ENCODE data around the gene CLIP1. TPM values are rescaled to one million over a fixed set of nuclear protein-coding genes. Genes with fewer than 3 reads are reported as not detected.

CLIP1 gene
- polyA plus RNA-seq, 1 of the 3 experiments (the other 2 are of a cell fraction) = 33.9 TPM

DNA sequence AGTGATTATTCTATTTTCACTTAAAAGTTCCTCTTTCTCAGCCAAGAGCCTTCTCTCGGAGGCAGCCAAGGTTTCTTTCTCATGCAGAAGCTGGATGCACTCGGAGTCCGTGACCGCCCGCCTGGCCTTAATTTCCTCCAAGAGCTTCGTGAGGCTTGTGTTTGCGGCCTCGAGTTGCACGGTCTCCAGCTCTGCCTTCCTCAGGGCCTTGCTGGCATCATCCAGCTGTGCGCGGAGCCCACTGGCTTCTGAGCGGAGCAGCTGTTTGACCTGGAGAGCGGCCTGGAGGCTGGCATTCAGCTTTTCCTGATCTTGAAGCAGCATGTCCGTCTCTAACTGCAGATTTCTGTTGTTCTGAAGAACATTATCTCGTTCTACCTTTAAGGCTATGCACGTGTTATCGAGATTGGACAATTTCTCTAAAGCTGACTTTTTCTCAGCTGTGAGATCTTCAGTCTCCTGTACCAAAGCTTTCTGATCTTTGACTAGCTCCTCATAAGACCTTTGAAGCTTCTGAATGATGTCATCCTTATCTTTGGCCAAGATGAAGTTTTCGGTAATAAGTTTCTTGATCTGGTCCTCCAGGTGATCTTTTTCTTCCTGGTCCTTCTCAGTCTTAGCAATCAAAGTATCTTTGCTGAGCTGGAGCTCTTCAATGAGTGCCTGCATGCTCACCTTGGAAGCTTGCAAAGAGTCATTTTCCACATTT lies 99.0 kb downstream of the CLIP1 start (continued):
- TF ChIP-seq, protein P1, sequence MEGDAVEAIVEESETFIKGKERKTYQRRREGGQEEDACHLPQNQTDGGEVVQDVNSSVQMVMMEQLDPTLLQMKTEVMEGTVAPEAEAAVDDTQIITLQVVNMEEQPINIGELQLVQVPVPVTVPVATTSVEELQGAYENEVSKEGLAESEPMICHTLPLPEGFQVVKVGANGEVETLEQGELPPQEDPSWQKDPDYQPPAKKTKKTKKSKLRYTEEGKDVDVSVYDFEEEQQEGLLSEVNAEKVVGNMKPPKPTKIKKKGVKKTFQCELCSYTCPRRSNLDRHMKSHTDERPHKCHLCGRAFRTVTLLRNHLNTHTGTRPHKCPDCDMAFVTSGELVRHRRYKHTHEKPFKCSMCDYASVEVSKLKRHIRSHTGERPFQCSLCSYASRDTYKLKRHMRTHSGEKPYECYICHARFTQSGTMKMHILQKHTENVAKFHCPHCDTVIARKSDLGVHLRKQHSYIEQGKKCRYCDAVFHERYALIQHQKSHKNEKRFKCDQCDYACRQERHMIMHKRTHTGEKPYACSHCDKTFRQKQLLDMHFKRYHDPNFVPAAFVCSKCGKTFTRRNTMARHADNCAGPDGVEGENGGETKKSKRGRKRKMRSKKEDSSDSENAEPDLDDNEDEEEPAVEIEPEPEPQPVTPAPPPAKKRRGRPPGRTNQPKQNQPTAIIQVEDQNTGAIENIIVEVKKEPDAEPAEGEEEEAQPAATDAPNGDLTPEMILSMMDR (IDR thresholded peaks at IDR 0.05) = no peak
- TF ChIP-seq TAF1 (IDR thresholded peaks at IDR 0.05; ENCODE audit: borderline replicate concordance, low read depth, low read length) (no peak), FOSL2 (IDR thresholded peaks at IDR 0.05; ENCODE audit: borderline replicate concordance, low read depth) (no peak), TEAD4 (IDR thresholded peaks at IDR 0.05; ENCODE audit: borderline replicate concordance, insufficient read depth) (no peak), REST (IDR thresholded peaks at IDR 0.05; ENCODE audit: low read depth, low read length) (no peak), RFX5 (IDR thresholded peaks at IDR 0.05; ENCODE audit: low read length) (no peak)
- TF ChIP-seq, protein P2, sequence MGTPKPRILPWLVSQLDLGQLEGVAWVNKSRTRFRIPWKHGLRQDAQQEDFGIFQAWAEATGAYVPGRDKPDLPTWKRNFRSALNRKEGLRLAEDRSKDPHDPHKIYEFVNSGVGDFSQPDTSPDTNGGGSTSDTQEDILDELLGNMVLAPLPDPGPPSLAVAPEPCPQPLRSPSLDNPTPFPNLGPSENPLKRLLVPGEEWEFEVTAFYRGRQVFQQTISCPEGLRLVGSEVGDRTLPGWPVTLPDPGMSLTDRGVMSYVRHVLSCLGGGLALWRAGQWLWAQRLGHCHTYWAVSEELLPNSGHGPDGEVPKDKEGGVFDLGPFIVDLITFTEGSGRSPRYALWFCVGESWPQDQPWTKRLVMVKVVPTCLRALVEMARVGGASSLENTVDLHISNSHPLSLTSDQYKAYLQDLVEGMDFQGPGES (IDR thresholded peaks at IDR 0.05; ENCODE audit: low read depth, low read length) = no peak

- Histone ChIP-seq H3K36me3 (replicated peaks in 1 of 2; ENCODE audit: control insufficient read depth in 1 of 2, insufficient read depth in 2 of 2, low read length in 1 of 2) (peaks cover 12 to 47% of the 10 kb centered on the region in 2 experiments), H3K9me3 (no peaks in the 10 kb centered on the region), H3F3A (replicated peaks; ENCODE audit: insufficient read depth) (peaks cover 21% of the 10 kb centered on the region), H3K9me2 (no peaks in the 10 kb centered on the region), H3K4me3 (ENCODE audit: low read depth in 2 of 2, low read length in 1 of 2) (no peak overlapping the region), H3K27ac (ENCODE audit: low read depth in 2 of 2, low read length in 1 of 2) (no peak overlapping the region), H3K4me1 (ENCODE audit: control insufficient read depth in 1 of 2, insufficient read depth in 2 of 2, low read depth in 1 of 2, low read length in 1 of 2) (peaks cover 0 to 25% of the 10 kb centered on the region in 2 experiments; a peak in 2 of 4 replicates), H3K4me2 (no peak overlapping the region), H3K9ac (no peak overlapping the region), H3K79me2 (ENCODE audit: insufficient read depth) (no peaks in the 10 kb centered on the region), H3K27me3 (ENCODE audit: insufficient read depth) (no peaks in the 10 kb centered on the region), H4K20me1 (ENCODE audit: insufficient read depth) (no peaks in the 10 kb centered on the region), H2AFZ (ENCODE audit: low read depth) (no peak overlapping the region)
- TF ChIP-seq MXI1 (IDR thresholded peaks at IDR 0.05; ENCODE audit: low read depth, low read length) (no peak), FOSL2 (IDR thresholded peaks at IDR 0.05; ENCODE audit: borderline replicate concordance, low read depth) (no peak), EP300 (IDR thresholded peaks at IDR 0.05; ENCODE audit: borderline replicate concordance in 1 of 2, low read depth in 1 of 2, low read length in 1 of 2) (no peak), FOXJ3 (CRISPR knock-in tag; IDR thresholded peaks at IDR 0.05) (no peak), POLR2AphosphoS5 (IDR thresholded peaks at IDR 0.05; ENCODE audit: low read depth, low read length) (no peak), REST (IDR thresholded peaks at IDR 0.05; ENCODE audit: low read depth, low read length) (no peak), ZBTB33 (IDR thresholded peaks at IDR 0.05; ENCODE audit: borderline replicate concordance, low read depth) (no peak)
- 84% methylated on average over 8 of the region's 8 CpGs for WGBS (ENCODE audit: low lambda C conversion rate)
- DNase-seq = no peak
- POLR2A ChIA-PET = no interaction called here
- CTCF ChIA-PET = interaction anchor here (0.8 to 2.5 kb wide), 4 partner anchors 10 to 33 kb away, joined by 3 to 9 read pairs (median 4); no protein-coding TSS in a partner anchor
These were observed 100.0 kb downstream of the CLIP1 start for GRCh38 chr12:122322501-122322900.
